HS-5 (cell line): ENCODE data around the gene MATN1.

ENCODE experiments used
- DNase-seq: peaks from one replicate; pipeline ENCODE4 v3.0.0-alpha.2; 2012; ENCODE audit warnings: low read depth

The MATN1 gene

GRCh38 chr1:30680879-30681278 lies 42.5 kb downstream of the MATN1 start:
- DNase-seq, result no peak

- no peak for DNase-seq
Observed at GRCh38 chr1:30680429-30680828, 43.0 kb downstream of the MATN1 start.

DNA sequence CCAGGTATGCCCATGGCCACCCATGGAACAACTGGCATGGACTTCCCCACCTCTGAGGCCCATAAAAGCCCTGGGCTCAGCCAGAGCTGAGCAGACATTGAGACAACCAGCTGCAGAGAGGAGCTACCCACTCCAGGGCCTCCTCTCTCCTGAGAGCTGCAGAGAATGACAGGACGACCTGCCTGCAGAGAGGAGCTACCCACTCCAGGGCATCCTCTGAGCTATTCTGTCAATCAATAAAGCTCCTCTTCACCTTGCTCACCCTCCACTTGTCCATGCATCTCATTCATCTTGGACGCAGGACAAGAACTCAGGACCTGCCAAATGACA lies 43.4 kb downstream of the MATN1 start:
- DNase-seq, result no peak

DNA sequence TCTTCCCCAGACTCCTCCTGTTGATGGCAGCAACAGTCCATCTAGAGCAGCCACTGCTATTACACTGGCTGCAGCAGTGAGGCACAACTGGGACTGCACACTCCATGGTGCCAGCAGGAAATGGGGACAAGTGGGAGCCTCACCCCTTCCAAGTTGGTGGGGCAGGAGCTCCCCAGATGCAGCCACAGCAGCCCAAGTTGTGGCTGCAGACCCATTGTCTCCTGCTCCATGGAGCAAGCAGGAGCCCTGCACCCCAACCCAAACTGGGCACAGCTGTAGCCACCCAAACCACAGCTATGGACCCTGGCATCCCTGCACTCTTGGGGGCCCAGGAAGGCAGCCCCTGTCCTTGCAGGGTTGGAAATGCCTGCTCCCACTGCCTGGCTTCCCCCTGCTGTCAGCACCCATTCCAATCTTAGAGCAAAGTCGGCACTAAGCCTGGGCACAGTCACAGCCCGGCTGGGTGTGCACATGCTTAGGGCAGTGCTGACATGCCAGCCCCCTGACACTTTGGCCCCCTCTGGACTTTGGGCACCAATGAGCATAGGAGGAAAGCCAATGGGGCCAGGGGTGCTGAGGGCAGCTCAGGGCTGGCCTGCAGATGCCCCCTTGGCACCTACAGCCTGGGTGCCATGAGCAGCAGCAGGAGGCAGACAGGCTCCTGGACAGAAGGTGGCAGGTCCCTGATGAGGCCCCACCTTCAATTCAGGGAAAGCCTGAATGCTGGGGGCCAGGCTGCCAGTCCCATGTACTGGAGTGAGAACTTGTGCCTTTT lies 44.0 kb downstream of the MATN1 start:
- no peak for DNase-seq

GRCh38 chr1:30678209-30678608 lies 45.2 kb downstream of the MATN1 start:
- DNase-seq, result no peak

GRCh38 chr1:30677471-30677870 lies 45.9 kb downstream of the MATN1 start:
- DNase-seq, result no peak

DNA sequence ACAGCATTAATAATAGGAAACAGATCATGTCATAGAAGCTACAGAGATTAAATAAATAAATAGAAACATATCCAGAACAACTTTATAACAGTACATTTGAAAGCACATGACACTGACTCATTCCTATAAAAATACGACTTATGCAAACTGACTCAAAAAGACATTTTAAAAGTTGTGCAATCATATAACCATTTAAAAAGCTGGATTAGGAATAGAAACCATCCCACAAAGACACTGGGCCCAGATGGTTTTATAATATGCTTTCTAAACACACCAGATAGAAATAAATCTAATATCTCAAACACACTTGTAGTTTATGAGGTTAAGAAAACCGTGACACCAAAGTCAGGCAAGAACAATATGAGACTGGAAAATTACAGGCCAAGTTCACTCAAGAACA lies 47.6 kb downstream of the MATN1 start:
- DNase-seq, result peak; percentile 46

- no peak for DNase-seq
Observed at GRCh38 chr1:30675289-30675688, 48.1 kb downstream of the MATN1 start.

DNA sequence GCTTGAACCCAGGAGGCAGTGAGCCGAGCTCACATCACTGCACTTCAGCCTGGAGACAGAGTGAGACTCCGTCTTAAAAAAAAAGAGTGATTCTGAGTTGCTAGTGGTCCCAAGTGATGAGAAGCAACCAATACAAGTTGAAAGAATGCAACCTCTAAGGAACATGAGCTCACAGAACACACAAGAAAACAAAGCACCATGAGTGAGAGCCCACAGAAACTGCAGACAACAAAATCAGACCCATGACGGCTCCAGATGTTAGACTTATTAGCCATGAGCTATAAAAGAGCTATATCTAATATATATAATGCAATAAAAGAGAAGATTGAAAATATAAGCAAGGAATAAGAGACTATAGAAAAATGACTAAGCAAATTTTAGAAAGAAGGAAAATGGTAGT lies 50.0 kb downstream of the MATN1 start:
- no peak for DNase-seq

GRCh38 chr1:30672661-30673060 lies 50.7 kb downstream of the MATN1 start:
- DNase-seq, result no peak

DNA sequence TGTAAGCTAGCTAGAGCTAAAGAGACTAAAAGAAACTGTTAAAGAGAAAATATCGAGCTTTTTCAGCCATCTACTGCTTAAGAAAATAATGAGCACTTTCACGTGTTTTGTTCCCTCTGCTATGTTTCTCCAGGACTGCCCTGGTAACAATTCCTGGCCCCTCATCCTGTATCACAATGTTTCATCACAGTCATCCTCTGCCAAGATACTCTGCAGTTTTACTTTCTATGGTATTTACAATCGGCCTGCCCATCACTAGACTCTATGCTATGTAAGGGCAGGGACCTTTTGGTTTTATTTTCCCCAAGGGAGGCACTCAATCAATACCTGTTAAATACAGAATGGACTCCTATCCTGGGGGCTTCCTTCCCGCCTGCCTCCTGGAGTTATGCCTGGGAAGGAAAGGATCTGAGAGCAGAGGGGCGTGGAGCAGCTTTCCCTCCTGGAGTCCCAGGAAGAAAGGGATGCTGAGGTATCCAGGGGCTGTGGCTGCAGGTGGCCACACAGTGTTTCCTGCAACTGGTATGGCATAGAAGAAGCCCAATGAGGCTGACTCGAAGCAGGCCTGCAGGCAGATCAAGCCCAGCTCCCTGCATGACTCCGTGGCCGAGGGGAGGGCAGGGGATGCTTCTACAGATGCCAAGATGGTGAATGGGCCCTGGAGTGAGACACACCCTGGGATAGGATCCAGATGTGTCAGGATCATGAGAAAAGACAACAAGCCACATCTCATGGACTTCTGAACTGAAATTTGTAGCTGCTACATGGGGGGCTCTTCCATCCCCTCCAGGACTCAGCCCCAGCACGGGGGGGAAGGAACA lies 52.9 kb downstream of the MATN1 start:
- DNase-seq, result peak; percentile 78

- DNase-seq, result no peak
Observed at GRCh38 chr1:30668546-30669327, 54.6 kb downstream of the MATN1 start.

GRCh38 chr1:30668024-30668423 lies 55.4 kb downstream of the MATN1 start:
- no peak for DNase-seq

DNA sequence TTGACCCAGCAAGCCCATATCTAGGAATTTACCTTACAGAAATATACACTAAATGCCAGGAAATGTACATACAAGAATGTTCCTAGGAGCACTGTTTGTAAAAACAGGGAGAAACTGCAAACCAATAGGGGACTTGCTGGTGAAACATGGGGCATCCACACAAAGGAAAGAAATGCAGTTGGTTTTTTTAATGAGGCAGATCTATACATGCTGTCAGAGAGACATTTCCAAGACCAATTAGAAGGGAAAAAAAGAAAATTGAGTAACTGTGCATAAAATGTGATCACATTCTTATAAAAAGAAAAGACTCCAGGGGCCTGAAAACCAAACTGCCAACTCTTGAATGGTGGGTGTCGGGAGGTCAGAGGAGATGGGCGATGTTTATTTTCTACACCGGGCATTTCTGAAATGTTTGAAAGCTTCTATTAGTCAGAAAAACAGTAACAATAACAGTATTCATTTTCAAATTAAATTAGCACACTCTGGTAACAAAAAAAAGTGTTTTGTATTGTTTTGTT lies 56.6 kb downstream of the MATN1 start:
- no peak for DNase-seq

GRCh38 chr1:30665216-30666010 lies 58.0 kb downstream of the MATN1 start:
- no peak for DNase-seq

DNA sequence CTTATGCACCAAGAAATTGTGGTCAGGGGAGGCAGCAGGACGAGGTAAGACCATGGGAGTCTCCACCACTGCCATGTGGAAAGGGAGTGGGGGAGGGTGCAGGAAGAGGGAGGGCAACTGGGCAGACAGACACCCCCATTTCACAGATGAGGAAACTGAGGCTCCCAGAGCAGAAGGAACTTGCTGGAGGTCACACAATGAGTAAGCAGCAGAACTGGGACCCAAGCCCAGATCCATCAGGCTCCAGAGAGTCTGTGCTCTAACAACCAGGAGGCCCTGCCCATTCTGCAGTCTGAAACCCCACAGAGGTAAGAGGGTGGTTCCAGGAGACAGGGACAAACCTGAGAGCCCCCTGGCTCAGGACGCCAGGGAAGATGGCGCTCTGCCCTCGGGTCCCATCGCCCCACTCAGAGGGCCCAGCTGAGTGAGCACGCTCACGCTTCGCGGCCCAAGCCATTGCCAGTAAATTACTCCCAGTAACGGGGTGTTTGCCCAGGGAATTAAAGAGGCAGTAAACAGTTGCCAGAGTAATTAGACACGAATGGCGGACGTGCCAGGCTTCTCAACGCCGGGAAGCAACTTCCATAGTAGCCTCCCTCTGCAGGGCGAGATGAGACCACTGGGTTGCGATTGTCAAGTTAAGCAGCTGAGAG lies 59.2 kb downstream of the MATN1 start:
- DNase-seq, result no peak

GRCh38 chr1:30663596-30664091 lies 59.7 kb downstream of the MATN1 start:
- no peak for DNase-seq

GRCh38 chr1:30662291-30662840 lies 61.0 kb downstream of the MATN1 start:
- DNase-seq, result no peak

DNA sequence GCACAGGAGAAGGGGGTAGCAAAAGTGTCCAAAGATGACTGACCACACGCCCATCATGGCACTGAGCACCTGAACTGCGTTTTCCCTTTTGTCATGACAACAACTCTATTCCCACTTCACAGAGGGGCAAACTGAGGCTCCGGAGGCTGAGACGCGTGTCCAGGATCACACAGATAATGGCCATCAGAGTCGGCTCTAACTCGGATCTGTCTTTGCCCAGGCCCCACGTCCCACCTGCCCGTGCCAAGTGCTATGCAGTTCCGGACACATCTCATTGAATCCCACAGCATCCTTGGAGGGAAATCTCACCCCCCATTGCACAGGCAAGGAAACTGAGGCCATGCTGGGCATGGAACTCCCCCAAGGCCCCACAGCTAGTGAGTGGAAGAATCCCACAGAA lies 62.1 kb downstream of the MATN1 start:
- no peak for DNase-seq
